Stimulated activated CD8-positive, alpha-beta memory T cell treated with anti-CD3 and anti-CD28 coated beads, Interleukin-12 subunit alpha, Interleukin-12 subunit beta, amount 100 ng/mL, for 4 hours (primary cell): ENCODE results near the gene ITGA1.
"Not testable (repeated sequence)": the region's sequence is repeated elsewhere in the genome, so short reads cannot be mapped to it uniquely, and the experiment has no call there.

Experiments used
- DNase-seq: peaks from one replicate; pipeline ENCODE4 v3.0.0-alpha.2; 2020; ENCODE audit warnings: low read depth

Gene ITGA1

GRCh38 chr5:52865991-52866390 lies 78.3 kb downstream of the ITGA1 start:
- not testable (repeated sequence) for DNase-seq

GRCh38 chr5:52867809-52868208 lies 80.1 kb downstream of the ITGA1 start:
- no peak for DNase-seq

GRCh38 chr5:52868417-52868816 lies 80.7 kb downstream of the ITGA1 start:
- DNase-seq, result no peak

- DNase-seq, result no peak
Observed at GRCh38 chr5:52869391-52869790, 81.7 kb downstream of the ITGA1 start.

DNA sequence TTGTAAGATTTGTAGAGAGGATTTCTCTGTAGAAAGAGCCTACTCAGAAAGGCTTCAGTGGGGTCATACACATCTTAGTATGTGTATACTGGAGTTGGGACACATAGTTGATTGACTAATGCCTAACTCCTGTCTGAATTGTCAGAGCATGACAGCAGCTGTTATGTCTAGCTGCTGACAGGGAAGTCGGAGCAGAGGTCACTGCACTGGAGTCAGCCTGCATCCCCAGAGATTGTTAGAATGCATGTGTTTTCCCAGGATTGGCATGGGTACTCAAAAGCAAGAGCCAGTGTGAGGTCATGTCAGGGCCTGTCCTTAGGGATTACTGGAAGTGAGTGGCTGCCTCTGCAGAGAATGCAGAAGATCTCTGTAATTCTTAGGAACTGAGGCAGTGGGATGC lies 82.7 kb downstream of the ITGA1 start:
- DNase-seq, result no peak

- no peak for DNase-seq
Observed at GRCh38 chr5:52875827-52876226, 88.1 kb downstream of the ITGA1 start.

- DNase-seq, result no peak
Observed at GRCh38 chr5:52876456-52876855, 88.7 kb downstream of the ITGA1 start.

DNA sequence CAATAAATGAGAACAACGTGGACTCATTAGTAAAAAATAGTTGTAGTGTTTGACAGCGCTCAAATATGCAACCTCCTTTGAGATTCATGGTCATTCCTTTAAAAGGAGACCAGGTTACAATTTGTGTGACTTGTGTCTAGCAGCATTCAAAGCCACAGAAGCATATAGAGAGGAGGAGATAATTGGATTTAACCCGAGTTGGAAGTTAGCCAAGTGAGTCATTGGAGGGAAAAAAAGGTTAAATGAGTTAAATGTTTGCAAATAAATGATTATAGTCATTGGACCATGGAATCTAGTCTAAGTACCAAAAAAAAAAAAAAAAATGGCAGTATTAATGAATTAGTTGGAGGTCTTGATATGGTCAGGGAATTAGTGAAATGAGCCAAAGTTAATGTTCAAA lies 90.9 kb downstream of the ITGA1 start:
- no peak for DNase-seq

DNA sequence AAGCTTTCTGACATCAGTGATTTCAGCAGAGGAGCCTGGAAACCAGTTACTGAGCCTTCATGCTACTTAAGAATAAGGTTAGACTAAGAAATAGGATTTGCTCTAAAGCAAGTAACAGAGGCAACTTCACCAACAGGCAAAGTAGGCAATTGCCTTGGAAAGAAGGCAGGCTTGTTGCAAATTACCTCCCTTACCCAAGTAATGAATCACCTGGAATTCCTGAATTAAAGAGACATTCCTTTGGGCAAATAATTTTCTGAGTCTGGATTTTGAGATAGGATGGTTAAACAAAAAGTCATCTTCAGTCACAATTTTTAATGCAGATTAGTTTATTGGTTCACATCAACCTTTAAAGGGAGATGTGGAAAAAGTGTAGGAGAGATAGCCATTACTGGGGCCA lies 92.8 kb downstream of the ITGA1 start:
- DNase-seq, result no peak

DNA sequence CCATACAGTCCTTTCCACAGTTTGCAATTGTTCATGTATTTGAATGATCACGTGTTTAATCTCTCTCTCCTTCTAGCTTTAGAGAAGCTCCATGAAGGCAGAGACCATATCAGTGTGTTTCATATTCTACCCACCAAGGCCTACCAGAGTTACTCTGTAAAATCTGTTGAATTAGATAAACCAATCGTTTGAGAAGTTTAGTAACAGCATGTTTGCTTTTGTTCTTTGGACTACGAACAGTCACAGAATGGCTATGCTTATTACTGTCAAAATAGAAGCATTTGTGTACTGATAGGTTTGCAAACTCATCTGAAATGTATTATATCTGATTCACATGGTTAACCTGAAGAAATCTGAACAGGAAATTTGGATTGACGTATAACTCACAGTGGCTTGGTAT lies 93.8 kb downstream of the ITGA1 start:
- no peak for DNase-seq

- no peak for DNase-seq
Observed at GRCh38 chr5:52883110-52883509, 95.4 kb downstream of the ITGA1 start.

GRCh38 chr5:52884453-52884852 lies 96.7 kb downstream of the ITGA1 start:
- no peak for DNase-seq

GRCh38 chr5:52885614-52886013 lies 97.9 kb downstream of the ITGA1 start:
- DNase-seq, result no peak

GRCh38 chr5:52886206-52886605 lies 98.5 kb downstream of the ITGA1 start:
- no peak for DNase-seq

DNA sequence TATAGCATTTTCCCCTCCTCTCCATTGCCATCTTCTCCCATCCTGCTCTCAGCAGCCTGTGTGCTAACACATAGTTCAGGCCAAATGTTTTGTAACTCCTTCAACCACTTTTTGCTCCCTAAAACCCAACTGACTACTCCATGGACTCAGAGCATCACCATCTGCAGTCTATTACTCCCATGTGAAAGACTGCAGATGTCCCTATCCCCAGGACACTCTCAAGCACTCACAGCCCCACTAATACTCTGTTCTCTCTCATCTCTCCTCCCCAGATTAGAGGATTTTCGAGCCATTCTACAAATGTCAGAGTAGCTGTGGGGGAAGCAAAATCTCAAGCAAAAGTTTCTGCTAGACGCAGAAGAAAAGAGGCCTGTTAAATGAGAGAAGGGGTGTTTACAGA lies 99.3 kb downstream of the ITGA1 start:
- no peak for DNase-seq

DNA sequence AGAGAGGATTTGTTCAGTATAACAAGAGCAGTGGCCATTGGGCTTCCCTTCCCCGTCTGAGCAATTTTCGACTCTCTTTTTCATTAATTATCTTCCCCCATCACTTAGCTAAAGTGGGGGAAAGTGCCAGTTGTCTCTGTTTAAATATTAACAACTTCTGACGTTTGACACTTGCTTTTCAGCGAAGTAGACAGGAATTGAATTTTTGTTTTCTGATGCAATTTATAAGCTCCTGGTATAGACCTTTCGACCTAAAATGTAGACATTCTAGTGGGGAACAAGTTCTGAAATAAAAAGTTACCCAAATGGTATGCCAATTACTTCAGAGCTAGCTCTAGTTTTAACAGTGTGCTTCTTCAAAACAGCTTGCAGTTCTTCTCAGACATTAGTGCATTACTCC lies 100.6 kb downstream of the ITGA1 start:
- no peak for DNase-seq

DNA sequence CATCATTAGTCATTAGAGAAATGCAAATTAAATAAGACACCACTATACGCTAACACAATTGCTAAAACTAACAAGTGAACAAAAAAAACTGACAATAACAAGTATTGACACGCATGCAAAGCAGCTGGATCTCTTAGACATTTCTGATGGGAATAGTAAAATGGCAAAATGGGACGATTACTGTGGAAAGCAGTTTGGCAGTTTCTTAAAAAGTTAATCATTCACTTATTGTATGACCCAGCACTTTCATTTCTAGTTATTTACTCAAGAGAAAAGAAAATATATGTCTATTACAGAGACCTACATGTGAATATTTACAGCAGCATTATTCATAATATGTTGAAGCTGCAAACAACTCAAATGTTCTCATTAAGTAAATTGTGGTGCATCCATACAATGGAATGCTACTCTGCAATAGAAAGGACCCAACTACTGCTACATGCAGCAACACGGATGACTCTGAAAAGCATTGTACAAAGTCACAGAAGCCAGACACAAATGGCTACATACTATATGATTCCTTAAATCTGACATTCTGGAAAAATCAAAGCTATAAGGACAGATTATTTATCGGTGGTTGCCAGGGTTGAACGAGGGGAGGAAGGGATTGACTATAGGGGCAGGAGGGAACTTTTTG lies 104.6 kb downstream of the ITGA1 start:
- DNase-seq, result no peak

GRCh38 chr5:52893105-52893504 lies 105.4 kb downstream of the ITGA1 start:
- no peak for DNase-seq

- DNase-seq, result no peak
Observed at GRCh38 chr5:52893863-52894262, 106.1 kb downstream of the ITGA1 start.

DNA sequence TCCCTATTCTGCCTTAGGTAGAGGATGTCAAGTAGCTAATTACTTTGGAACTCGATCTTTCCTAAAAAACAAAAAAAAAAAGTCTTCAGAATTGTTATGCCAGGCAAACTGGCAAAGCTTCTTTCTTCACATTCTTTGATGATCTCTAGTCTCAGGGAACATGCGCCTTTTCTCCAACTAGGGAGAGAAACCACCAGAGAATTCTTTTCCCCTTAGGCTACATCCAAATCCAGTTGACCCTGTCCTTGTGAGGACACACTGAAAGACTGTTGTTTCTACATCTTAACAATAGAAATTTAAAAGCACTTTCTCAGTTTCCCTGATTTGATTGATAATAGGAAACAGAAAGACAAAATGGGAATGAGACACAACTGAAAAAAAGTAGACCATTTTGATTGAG lies 106.7 kb downstream of the ITGA1 start:
- no peak for DNase-seq

DNA sequence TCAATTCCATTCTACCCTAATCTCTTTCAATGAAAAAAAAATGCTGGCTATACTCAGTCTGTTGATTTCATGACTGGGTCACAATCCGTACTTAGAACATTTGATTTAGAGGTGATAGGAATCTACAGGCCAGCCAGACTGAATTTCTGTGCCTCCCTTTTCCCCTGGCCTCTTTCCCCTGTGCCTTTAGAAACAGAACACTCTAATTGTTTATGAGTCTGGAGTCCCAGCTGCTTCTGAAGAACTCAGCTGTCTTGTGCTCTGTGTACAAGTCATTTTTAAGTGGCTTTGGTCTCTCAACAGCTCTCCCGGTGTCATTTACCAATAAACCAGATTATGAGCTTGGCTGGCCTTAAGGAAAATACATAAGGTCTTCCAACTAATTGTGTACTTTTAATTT lies 107.4 kb downstream of the ITGA1 start:
- no peak for DNase-seq

DNA sequence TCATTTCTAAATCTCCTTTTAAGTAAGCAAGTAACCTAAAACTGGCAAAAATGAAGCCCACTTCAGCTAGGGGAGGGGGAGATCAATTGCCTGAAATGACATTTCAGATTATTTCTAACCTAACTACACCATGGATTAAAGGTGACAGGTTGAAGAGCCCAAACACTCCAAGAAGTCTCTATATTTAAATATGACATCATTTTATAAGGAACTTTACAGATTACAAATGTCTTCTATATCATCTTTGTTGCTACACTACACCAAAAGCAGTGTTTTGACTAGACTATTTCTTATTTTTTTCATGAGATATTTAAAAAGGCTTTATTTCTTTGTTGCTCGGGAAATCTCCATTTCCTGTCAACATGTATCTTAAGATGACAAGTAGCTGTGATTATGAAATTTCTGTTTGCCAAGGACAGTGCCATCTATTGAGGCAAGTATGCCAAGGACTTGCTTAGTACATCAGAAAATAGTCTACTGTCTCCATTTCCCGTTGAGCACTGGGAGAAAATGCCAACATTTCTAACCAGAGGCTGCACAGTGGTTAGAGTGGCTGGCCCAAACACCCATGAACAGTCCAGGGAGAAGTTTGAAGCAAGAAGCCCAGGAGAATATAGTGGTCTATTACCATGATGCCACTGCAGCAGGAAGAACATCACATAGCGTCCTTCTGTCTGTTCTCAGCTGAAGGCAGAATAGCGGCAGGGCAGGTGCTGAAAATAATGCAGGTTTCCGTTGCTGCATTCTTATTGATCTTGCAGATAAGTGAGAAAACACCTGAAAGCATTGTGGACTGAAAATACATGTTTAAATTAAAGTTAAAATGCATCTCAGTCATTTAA lies 108.1 kb downstream of the ITGA1 start:
- no peak for DNase-seq

- no peak for DNase-seq
Observed at GRCh38 chr5:52896534-52897237, 109.0 kb downstream of the ITGA1 start.
